GM23248 (cell line): Measurements from ENCODE around the gene ABR.

Source experiments
- EZH2 ChIP-seq: fragments of 200-600 bp; sonication (generic); IDR thresholded peaks from 2 replicates; pipeline ENCODE4 v1.6.1; 2018; ENCODE audit warnings: antibody characterized with exemption, mild to moderate bottlenecking; ENCODE audit not compliant: insufficient read depth, poor library complexity, severe bottlenecking
- EZH2phosphoT487 ChIP-seq: fragments of 200-600 bp; sonication (generic); IDR thresholded peaks from 2 replicates; pipeline ENCODE4 v1.6.1; 2018; ENCODE audit warnings: antibody characterized with exemption, moderate library complexity, mild to moderate bottlenecking, low read depth; ENCODE audit not compliant: insufficient read depth

- TF ChIP-seq EZH2 (no peak), EZH2phosphoT487 (no peak)
Observed at GRCh38 chr17:998111-998510, 181.7 kb downstream of the ABR start.
